ENCODE results near the gene DPF3. TPM values are rescaled to one million over a fixed set of nuclear protein-coding genes. Genes with fewer than 3 reads are reported as not detected.

DPF3 gene
- total RNA-seq, 1 experiment from 2014 or later: 1.9 TPM

DNA sequence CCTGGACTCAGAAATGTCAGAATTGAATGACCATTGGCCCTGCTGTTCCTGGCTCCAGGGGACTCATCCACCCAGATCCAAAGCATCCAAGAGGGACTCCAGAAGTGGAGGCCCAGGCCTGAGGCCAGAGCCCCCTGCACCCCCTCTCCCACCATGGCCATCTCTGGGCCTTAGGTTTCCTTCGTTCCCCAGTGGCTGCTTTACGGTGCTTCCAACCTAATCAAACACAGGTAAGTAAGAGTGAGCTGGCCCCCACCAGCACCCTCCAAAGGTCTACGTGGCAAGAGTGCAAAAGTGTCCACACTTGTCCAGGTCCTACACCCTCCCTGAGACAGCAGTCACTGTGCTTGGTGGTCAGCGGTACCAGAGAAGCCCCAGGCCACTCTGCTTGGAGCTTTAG is 139.0 kb downstream of the DPF3 start:
- Mint-ChIP-seq H3K27ac (ENCODE audit: low read depth, unreplicated experiment) (no peak overlapping the region), H3K27me3 (ENCODE audit: insufficient read depth, unreplicated experiment) (no peaks in the 10 kb centered on the region), H3K4me3 (ENCODE audit: unreplicated experiment) (no peak overlapping the region), H3K9me3 (ENCODE audit: unreplicated experiment) (peaks cover 32% of the 10 kb centered on the region), H3K4me1 (ENCODE audit: insufficient read depth, unreplicated experiment) (no peaks in the 10 kb centered on the region), H3K36me3 (ENCODE audit: insufficient read depth, unreplicated experiment) (no peaks in the 10 kb centered on the region)
- DNase-seq (ENCODE audit: unreplicated experiment): no peak
- BruUV-seq (replicated peaks): no TSS peak
- TF ChIP-seq, protein P1, sequence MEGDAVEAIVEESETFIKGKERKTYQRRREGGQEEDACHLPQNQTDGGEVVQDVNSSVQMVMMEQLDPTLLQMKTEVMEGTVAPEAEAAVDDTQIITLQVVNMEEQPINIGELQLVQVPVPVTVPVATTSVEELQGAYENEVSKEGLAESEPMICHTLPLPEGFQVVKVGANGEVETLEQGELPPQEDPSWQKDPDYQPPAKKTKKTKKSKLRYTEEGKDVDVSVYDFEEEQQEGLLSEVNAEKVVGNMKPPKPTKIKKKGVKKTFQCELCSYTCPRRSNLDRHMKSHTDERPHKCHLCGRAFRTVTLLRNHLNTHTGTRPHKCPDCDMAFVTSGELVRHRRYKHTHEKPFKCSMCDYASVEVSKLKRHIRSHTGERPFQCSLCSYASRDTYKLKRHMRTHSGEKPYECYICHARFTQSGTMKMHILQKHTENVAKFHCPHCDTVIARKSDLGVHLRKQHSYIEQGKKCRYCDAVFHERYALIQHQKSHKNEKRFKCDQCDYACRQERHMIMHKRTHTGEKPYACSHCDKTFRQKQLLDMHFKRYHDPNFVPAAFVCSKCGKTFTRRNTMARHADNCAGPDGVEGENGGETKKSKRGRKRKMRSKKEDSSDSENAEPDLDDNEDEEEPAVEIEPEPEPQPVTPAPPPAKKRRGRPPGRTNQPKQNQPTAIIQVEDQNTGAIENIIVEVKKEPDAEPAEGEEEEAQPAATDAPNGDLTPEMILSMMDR (IDR thresholded peaks at IDR 0.05; ENCODE audit: unreplicated experiment): no peak
- CTCF ChIA-PET: no interaction called here
- intact Hi-C loops (cut with micrococcal nuclease): no loop called here
- POLR2A ChIA-PET: no interaction called here

DNA sequence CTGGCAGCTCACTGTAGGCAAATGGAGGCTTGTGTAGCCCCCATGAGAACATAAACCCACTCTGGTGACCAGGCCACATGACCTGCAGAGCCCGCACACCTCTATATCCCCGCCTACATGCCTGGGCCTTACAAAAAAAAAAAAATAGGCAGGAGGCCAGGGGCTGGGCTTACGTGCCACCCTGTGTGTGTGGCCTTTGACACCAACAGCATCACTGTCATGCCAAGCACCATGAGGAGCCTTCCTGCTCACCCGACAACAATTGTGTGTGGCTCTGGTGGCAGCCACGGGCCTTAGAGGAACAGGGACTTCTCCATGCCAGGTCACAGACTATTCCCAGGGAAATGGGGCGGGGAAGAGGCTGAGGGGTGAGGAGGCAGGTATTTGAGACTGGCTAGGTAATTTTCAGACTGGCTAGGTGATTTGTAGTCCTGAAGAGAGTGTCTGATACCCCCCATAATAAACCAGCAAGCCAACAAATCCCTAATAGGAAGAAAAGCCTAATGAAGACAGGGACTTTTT is 140.0 kb downstream of the DPF3 start:
- H3K27me3 Mint-ChIP-seq (ENCODE audit: insufficient read depth, unreplicated experiment): no peaks in the 10 kb centered on the region
- TF ChIP-seq, protein P1 (IDR thresholded peaks at IDR 0.05; ENCODE audit: unreplicated experiment): no peak
- CTCF ChIA-PET: no interaction called here
- peaks cover 23% of the 10 kb centered on the region for H3K9me3 Mint-ChIP-seq (ENCODE audit: unreplicated experiment)
- POLR2A ChIA-PET: no interaction called here
- no peaks in the 10 kb centered on the region for H3K36me3 Mint-ChIP-seq (ENCODE audit: insufficient read depth, unreplicated experiment)
- H3K27ac Mint-ChIP-seq (ENCODE audit: low read depth, unreplicated experiment): no peak overlapping the region
- BruUV-seq (replicated peaks): no TSS peak
- no peak for DNase-seq (ENCODE audit: unreplicated experiment)
- intact Hi-C loops (cut with micrococcal nuclease): no loop called here
- no peaks in the 10 kb centered on the region for H3K4me1 Mint-ChIP-seq (ENCODE audit: insufficient read depth, unreplicated experiment)
- H3K4me3 Mint-ChIP-seq (ENCODE audit: unreplicated experiment): no peak overlapping the region

DNA sequence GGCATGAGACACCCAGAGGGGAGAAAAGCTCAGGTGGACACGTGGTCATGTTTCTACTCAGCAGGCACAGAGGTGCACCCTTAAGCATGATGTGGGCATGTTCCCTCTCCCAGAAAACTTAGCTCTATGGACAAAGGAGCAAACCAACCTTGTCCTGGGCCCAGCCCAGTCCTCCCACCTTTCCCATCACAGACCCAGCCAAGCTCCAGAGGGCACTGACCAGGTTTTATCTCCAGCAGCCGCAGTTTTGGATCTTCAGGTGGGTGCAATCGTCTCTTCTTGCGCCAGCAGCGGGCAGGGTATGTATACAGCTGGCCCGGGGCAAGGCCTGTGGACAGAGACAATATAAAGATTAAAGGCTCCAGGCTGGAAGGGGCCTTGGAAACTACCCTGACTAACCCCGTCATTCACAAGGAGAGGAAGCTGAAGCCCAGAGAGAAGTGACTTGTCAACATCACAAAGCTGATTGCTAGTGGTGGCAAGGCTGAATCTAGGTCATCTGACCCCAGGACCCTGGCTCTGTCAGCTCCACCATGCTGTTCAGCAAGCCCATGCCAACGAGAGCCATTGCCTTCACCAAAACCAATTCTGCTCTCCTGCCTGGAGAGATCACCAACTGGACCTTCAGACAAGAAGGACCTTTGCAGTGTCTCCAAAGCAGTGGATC is 140.7 kb downstream of the DPF3 start:
- no TSS peak for BruUV-seq (replicated peaks)
- CTCF ChIA-PET: interaction anchor here (0.5 to 0.7 kb wide), 3 partner anchors 68 to 236 kb away, joined by 3 to 4 read pairs (median 4); no protein-coding TSS in a partner anchor
- H3K27ac Mint-ChIP-seq (ENCODE audit: low read depth, unreplicated experiment): no peak overlapping the region
- intact Hi-C loops (cut with micrococcal nuclease): no loop called here
- H3K4me1 Mint-ChIP-seq (ENCODE audit: insufficient read depth, unreplicated experiment): no peaks in the 10 kb centered on the region
- TF ChIP-seq, protein P1 (IDR thresholded peaks at IDR 0.05; ENCODE audit: unreplicated experiment): no peak
- peaks cover 18% of the 10 kb centered on the region for H3K9me3 Mint-ChIP-seq (ENCODE audit: unreplicated experiment)
- POLR2A ChIA-PET: no interaction called here
- DNase-seq (ENCODE audit: unreplicated experiment): no peak
- no peaks in the 10 kb centered on the region for H3K36me3 Mint-ChIP-seq (ENCODE audit: insufficient read depth, unreplicated experiment)
- H3K27me3 Mint-ChIP-seq (ENCODE audit: insufficient read depth, unreplicated experiment): no peaks in the 10 kb centered on the region
- H3K4me3 Mint-ChIP-seq (ENCODE audit: unreplicated experiment): no peak overlapping the region

DNA sequence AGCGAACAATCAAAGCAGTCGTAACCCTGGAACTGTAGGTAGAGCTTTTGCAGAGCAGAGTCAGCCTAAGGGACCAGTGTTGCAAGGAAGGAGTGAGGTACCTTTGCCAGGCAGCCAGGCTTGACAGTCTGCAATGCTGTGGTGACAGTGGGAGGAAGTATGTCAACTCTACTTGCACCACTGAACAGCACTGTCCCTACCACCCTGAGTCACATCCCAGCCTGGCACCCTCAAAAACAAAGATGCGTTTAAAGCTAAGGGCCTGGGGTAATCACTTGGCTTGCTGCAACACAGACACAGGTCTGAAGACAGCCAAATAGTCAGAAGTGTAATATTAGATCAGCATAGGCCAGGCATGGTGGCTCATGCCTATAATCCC is 141.9 kb downstream of the DPF3 start:
- Mint-ChIP-seq H3K27me3 (ENCODE audit: insufficient read depth, unreplicated experiment) (no peaks in the 10 kb centered on the region), H3K27ac (ENCODE audit: low read depth, unreplicated experiment) (no peak overlapping the region), H3K36me3 (ENCODE audit: insufficient read depth, unreplicated experiment) (no peaks in the 10 kb centered on the region), H3K4me1 (ENCODE audit: insufficient read depth, unreplicated experiment) (peaks cover 3% of the 10 kb centered on the region), H3K9me3 (ENCODE audit: unreplicated experiment) (peaks cover 13% of the 10 kb centered on the region), H3K4me3 (ENCODE audit: unreplicated experiment) (no peak overlapping the region)
- TF ChIP-seq, protein P1 (IDR thresholded peaks at IDR 0.05; ENCODE audit: unreplicated experiment): no peak
- ChIA-PET CTCF (no interaction called here), POLR2A (no interaction called here)
- no peak for DNase-seq (ENCODE audit: unreplicated experiment)
- BruUV-seq (replicated peaks): no TSS peak
- intact Hi-C loops (cut with micrococcal nuclease): no loop called here
